GM04504 (cell line): ENCODE measurements around the gene GAS2.
"Not testable (repeated sequence)": the region's sequence is repeated elsewhere in the genome, so short reads cannot be mapped to it uniquely, and the experiment has no call there.

Source experiments
- DNase-seq: peaks from one replicate; pipeline ENCODE4 v3.0.0-alpha.2; 2012; ENCODE audit warnings: low read depth

GAS2 gene

GRCh38 chr11:22666325-22666687 is at the start of gene GAS2:
Gene GAS2, plus strand, starts transcription at chr11:22666611. Its CDS starts 8,259 bp downstream, at chr11:22674870.
- no peak for DNase-seq

GRCh38 chr11:22617868-22618267 is 48.5 kb upstream of the GAS2 start:
- no peak for DNase-seq

DNA sequence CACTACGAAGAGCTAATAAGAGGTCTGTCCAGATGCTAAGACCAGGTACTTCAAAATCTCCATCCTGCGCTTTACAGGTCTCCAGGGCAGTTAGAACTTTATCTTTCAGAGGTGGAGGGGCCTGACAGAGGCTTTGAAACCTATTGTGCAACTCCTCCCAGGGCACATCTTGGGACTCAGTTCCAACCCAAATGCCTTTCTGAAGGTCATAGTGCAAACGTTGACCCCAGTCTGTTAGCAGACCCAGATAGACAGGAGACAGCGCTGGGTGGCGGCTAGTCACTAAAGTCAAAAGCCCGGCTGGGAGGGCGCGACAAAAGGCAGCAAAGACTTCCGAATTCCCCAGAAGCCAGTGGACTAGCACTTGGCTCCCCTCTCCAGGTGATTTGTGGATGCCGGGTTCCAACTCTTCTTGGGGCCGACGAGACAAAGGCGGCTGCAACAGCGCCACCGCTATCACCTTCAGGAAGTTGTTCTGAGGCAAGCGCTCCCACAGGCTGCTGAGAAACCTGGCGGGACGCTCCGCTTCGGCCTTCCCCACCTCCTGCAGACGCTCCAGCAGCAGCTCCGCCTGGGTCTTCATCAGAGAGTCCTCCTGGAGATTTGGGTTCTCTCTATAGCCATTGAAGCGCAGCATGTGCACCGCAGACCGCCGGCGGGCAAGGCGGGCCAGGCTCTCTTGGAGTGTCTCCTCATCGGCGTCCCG is 41.5 kb upstream of the GAS2 start:
- DNase-seq, result peak; percentile 28

- DNase-seq, result peak; percentile 99
Measured at GRCh38 chr11:22625448-22626287, 40.7 kb upstream of the GAS2 start, which contains the start of gene FANCF. Gene FANCF, minus strand, starts transcription at chr11:22625823. Its CDS starts 13 bp downstream, at chr11:22625810.

DNA sequence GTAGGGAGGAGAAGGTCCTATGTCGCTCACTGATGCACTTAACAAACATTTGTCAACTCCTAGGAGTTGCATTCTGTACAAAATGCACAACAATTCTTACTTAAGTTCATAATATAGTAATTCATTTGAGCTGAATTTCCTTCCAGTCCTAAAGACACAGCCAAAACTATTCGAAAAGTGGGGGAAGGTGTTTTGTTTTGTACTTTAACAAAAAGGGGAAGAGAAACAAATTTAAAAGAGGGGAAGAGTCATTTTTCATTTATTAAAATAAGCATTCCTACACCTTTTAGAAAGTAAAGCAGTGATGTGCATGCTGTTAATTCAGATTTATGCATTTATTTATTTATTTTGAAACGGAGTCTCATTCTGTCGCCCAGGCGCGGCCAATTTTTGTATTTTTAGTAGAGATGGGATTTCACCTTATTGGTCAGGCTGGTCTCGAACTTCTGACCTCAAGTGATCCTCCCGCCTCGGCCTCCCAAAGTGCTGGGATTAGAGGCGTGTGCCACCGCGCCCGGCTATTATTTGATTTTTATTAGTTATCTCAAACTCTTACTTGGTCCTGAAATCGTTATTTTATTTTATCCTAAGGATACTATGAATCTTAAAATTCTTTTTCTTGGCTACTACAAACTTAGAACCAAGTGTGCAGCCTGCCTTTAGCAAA is 39.7 kb upstream of the GAS2 start:
- DNase-seq, result no peak

DNA sequence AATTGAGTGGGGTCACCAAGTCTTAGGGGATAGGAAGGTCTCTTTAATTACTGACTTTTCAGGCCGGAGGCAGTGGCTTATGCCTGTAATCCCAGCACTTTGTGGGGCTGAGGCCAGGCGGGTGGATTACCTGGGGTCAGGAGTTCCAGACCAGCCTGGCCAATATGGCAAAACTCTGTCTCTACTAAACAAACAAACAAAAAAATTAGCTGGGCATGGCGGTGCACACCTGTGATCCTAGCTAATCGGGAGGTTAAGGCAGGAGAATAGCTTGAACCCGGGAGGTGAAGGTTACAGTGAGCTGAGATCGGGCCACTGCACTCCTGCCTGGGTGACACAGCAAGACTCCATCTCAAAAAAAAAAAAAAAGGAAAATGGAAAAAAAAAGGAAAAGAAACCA is 39.0 kb upstream of the GAS2 start:
- DNase-seq, result no peak

DNA sequence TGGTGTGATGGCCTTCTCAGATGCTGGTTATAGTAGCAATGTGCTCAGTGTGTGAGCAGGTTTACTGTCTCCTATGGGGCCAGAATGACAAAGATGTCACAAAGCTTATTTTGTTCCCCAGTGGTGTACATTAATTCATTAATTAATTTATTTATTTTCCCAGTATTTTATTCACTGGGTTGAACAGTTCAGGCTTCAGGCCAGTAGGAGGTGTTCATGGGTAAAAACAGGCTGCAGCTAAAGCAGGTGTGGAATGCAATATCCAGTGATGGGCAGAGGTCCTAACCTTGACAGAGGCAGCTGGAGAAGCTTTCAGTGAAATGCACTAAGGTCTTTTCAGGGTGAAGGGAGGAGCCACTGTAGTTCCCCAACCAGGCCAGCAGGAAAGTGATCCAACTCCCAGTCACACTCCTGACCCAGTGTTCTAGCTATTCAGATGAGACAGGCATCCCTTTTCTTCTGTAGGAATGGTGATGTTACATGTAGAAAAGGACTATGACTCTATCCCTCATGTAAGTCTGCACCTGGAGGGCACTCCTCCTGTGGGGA is 33.0 kb upstream of the GAS2 start:
- DNase-seq, result no peak

GRCh38 chr11:22634897-22635629 is 31.3 kb upstream of the GAS2 start:
- DNase-seq, result no peak

DNA sequence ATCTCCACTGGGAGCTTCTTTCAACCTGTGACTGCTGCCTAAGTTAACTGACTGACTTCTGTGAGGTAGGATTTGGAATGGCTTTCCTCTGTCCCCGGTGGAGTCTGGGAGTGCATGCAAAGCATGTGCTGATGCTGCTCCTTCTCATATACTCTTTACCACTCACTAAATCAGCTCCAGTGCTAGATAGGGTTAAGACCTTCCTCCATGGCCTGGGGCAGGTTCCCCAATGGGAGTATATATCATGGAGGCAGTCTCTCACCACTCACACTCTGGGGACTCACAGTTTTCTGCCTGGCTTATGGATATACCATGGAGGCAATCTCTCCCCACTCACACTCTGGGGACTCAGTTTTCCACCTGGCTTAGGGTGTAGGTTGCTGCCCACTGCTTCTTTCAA is 30.7 kb upstream of the GAS2 start:
- no peak for DNase-seq

- DNase-seq, result no peak
Measured at GRCh38 chr11:22640862-22641261, 25.5 kb upstream of the GAS2 start.

DNA sequence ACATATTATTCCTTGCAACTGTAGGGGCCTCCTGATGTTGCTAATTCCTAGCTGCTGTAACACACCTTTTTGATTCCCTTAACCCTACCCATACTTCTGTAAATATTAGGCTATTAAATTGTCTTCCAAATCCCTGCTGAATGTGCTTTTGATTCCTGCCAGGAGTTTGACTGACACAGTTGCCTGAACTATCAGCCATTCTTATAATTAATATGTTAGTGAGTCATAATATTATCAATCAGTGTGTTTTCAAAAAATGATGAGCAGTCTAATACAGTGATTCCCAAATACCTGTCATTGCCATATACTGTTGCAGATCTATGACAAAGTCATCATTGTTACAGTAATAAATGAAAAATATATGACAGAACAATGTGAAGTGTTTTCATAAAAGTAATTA is 24.9 kb upstream of the GAS2 start:
- DNase-seq, result no peak

- not testable (repeated sequence) for DNase-seq
Measured at GRCh38 chr11:22652346-22652745, 14.1 kb upstream of the GAS2 start.

GRCh38 chr11:22656130-22656529 is 10.3 kb upstream of the GAS2 start:
- DNase-seq, result no peak

- no peak for DNase-seq
Measured at GRCh38 chr11:22657101-22657694, 9.2 kb upstream of the GAS2 start.

- DNase-seq, result no peak
Measured at GRCh38 chr11:22659783-22660182, 6.6 kb upstream of the GAS2 start.

GRCh38 chr11:22666688-22667439 is 453 bp downstream of the GAS2 start:
- no peak for DNase-seq

DNA sequence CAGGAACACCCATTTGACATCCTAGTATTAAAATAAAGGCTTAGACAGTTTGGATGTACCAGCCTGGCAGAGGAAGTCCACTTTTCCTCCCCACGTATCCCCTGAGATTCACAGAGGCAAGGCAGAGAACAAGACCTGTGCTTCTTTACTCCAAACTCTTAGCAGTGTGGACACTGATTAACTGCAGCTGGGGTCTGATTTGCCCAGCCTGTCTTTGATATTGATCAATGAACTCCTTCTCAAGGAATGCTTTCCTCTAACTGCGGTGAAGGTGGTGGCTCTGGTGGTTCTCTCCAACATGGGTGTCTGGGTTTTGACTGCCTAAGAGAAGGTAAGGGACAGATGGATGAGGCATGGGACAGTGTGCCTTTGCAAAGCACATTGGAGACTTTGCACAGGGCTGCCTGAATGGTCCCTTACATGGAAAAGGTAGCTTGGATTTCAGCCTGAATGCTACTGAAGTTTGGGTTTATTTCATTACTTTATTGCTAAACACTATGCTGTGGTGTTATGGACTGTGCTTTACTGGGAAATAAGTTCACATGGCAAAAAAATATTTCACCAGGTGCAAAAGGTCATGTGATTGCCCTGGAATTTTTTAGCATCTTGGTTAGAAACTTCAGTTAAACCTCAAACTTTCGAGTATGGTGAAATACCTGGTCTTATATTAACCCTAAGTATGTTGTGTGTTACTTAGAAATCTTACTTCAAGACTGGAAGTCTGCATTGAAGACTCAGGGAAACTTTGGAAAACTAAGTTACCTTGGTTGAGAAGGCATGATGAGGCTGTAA is 1.8 kb downstream of the GAS2 start:
- no peak for DNase-seq

- no peak for DNase-seq
Measured at GRCh38 chr11:22669368-22669767, 3.0 kb downstream of the GAS2 start.

GRCh38 chr11:22670830-22671229 is 4.4 kb downstream of the GAS2 start:
- DNase-seq, result no peak

GRCh38 chr11:22671751-22672150 is 5.3 kb downstream of the GAS2 start:
- DNase-seq, result no peak
